ENCODE data around the gene FBF1.

- TF ChIP-seq CTCF (conservative IDR thresholded peaks at IDR 0.05; ENCODE audit: low read depth, low read length) (no peak), EZH2 (IDR thresholded peaks at IDR 0.05; ENCODE audit: borderline replicate concordance, low read depth, low read length, poor library complexity, severe bottlenecking) (no peak)
Observed at GRCh38 chr17:75880266-75880665, 60.6 kb downstream of the FBF1 start.

Data from A673 (cell line).